Fibroblast of pulmonary artery (primary cell): ENCODE results near the gene ERI3.

ENCODE experiments used
- DNase-seq: peaks from one replicate; pipeline ENCODE4 v3.0.0-alpha.2; 2010; ENCODE audit warnings: low read depth
- H3K4me3 ChIP-seq: replicated peaks from 2 replicates; pipeline ENCODE4 v1.5.1; 2011; ENCODE audit warnings: low read depth, mild to moderate bottlenecking, control low read depth, low read length, moderate library complexity
- TF ChIP-seq, protein P1 (sequence below): IDR thresholded peaks from 2 replicates; pipeline ENCODE4 v1.5.1; 2011; ENCODE audit warnings: mild to moderate bottlenecking, control low read depth, low read length, inconsistent platforms; ENCODE audit errors: missing control alignments

The ERI3 gene

DNA sequence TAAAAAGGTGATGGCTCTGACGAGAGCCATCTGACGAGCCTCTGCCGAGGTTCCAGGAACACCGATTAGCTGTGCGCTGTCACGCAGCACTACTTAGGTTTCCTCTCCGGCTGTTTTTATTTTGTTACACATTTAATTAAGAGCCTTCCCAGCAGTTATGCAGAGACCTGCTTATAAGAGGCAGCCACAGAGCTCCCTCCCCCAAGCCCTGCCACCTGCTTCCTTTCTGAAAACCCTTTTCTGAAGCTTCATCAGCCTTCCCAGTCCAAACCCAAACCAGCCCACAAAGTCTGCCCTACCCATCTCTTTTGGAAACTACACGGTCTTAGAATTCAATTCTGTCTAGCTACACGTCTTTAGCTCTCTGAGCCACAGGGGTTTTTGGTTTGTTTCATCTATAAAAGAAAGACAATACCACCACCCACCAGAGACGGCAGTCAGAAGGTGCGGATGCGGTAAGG lies 49.1 kb downstream of the ERI3 start:
- DNase-seq, result no peak
- TF ChIP-seq, protein P1, sequence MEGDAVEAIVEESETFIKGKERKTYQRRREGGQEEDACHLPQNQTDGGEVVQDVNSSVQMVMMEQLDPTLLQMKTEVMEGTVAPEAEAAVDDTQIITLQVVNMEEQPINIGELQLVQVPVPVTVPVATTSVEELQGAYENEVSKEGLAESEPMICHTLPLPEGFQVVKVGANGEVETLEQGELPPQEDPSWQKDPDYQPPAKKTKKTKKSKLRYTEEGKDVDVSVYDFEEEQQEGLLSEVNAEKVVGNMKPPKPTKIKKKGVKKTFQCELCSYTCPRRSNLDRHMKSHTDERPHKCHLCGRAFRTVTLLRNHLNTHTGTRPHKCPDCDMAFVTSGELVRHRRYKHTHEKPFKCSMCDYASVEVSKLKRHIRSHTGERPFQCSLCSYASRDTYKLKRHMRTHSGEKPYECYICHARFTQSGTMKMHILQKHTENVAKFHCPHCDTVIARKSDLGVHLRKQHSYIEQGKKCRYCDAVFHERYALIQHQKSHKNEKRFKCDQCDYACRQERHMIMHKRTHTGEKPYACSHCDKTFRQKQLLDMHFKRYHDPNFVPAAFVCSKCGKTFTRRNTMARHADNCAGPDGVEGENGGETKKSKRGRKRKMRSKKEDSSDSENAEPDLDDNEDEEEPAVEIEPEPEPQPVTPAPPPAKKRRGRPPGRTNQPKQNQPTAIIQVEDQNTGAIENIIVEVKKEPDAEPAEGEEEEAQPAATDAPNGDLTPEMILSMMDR, result no peak
- H3K4me3 ChIP-seq, result no peak overlapping the region

DNA sequence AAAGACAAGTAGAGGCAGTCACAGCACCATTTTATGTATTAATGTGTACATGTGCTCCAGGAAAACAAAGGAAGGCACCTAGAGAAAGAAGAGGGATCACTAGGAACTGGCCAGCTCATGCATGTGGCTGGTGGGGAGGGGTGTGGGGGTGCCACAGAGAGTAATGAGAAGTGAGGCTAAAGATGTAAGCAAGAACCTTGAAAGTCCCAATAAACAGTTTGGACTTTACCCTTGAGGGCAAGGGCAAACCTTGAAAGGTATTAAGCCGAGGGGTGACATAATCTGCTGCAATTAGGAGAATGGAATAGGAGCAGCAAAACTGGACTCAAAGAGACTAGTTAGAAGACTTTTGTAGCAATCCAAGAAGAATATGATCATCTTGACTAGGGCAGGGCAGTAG lies 51.5 kb downstream of the ERI3 start:
- TF ChIP-seq, protein P1, result no peak
- DNase-seq, result no peak
- H3K4me3 ChIP-seq, result no peak overlapping the region

DNA sequence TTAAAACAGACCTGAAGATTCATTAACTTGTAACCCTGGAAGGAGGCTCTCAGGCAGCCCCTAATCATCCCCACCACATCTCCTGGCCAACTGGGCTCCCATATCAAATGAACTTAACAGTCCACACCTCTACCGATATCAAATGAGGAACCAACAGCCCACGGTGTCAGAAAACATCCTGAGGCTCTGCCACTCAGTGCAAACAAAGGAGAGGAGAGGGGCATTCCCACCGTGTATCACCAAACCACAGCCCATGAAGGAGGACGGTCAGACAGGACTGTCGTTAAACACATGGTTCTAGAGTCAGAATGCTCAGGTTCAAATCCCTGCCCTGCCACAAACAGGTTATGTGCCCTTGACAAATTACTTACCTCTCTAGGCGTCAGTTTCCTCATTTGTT lies 52.5 kb downstream of the ERI3 start:
- H3K4me3 ChIP-seq, result no peak overlapping the region
- DNase-seq, result no peak
- TF ChIP-seq, protein P1, result no peak

DNA sequence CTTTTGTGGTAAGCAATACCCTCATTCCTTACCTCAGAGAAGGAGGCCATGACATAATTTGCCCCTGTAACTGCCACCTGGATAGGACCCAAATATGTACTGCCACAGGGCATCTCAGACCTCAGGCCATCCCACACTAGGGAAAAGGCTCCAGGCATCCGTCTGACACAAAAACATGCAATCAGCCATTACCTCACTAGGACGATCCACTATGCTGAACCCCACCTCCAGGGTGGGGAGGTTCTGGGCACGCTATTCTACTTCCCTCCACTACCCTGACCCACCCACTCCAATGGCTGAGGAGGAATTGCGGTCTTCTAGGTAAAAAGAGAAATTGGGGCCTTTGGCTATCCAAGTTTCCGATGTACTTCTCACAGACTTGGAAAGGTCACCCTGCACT lies 53.6 kb downstream of the ERI3 start:
- H3K4me3 ChIP-seq, result no peak overlapping the region
- DNase-seq, result no peak
- TF ChIP-seq, protein P1, result no peak

DNA sequence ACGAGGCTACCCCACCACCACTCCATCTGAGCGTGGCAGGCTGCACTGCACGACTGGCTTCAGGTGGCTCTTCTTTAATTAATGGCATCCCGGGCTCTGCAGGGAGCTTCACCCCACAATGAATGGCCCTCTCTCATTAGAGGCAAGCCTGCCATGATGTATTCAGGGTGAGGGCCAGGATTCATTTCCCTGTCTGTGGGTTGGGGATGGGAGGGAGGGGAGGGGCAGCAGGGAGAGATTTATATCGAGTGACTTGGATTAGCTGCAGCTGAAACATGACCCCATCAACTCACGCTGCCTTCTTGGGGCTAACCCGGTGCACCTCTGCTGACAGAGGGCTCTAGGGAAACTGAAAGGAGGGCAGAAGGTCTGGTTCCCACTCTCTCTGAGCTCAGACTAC lies 54.2 kb downstream of the ERI3 start:
- no peak for DNase-seq
- TF ChIP-seq, protein P1, result no peak

DNA sequence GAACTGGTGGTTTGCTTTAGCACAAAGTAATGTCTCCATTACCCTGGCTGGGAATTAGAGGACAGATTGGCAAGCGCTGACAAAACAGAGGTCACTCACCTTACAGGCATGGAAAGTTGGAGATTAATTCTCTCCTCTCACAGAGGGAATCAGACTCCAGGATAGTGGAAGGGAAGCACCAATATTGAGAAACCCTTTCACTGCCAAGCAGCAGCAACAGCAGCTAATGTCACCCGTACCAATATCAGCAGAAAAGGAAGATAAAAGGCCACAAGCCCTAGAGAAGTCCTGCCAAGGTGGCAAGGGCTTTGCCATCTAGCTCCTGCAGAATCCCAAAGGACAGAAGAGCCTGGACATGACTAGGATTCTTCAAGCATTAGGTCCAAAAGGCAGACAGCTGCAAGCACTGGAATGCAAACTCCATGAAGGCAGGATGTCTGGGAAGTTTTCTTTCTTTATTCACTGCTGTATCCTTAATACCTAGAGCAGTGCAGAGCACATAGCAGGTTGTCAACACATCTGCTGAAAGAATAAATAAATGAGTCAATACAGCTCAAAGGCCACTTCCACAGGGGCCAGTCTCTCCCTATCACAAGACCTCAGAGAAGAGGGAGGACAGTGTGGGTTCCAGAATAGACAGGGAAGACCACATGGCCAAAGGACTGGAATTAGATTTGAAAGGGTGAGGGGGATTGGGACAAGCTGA lies 57.2 kb downstream of the ERI3 start:
- TF ChIP-seq, protein P1, result no peak
- no peak for DNase-seq

More for the DNA sequence above, 54.2 kb downstream of the ERI3 start:
- H3K4me3 ChIP-seq, result no peak overlapping the region

DNA sequence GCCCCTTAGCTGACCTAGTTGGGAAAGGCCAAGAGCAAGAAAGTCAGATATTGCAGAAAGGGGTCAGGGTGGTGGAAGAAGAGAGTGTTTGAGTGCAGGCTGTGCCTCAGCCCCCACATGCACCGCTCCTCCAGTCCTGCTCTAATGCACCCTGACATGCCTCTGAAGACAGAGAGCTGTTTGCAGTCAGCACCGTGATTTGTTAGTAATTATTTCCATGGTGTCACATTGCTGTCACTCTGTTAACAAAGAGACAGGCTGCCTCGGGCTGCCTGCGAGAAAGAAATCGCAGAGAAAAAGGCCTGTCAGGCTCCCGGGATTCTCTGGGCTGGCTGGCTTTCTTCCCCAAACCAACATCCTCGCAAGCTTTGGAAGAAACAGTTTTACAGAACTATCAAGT lies 58.3 kb downstream of the ERI3 start:
- no peak overlapping the region for H3K4me3 ChIP-seq
- DNase-seq, result no peak
- TF ChIP-seq, protein P1, result no peak

More for the DNA sequence above, 57.2 kb downstream of the ERI3 start:
- no peak overlapping the region for H3K4me3 ChIP-seq
